Retinal pigment epithelial cell (primary cell): Measurements from ENCODE around the gene AGAP1.

ENCODE experiments used
- DNase-seq: peaks from one replicate; pipeline ENCODE4 v3.0.0-alpha.2; 2010; ENCODE audit warnings: low read depth
- H3K4me3 ChIP-seq: 2 replicates; pipeline ENCODE4 v1.5.1; 2011; ENCODE audit warnings: mild to moderate bottlenecking, low read length, control low read depth, moderate library complexity
- CTCF ChIP-seq: conservative IDR thresholded peaks from 2 replicates; pipeline ENCODE4 v1.5.1; 2011; ENCODE audit warnings: low read depth, low read length, control low read depth, inconsistent platforms

AGAP1 gene

DNA sequence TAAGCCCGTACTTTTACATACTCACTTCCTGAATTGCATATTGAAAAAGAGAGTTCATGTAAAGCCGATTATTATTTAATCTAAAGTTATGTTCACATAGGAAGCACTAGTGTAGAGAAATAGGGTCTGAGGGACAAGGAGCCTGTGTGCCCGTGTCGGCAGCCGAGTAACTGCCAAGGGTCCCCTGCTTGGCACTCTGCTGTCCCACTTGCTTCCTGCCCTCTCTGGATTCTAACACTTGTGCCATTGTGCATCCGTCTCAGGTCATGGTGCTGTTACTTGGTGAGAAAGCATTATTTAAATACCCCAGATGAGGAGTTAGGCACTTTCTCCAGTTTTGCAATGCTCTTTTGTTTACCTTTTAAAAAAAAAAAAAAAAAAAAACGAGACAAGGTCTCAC lies 236.3 kb downstream of the AGAP1 start:
- TF ChIP-seq CTCF: no peak
- DNase-seq: no peak
- H3K4me3 ChIP-seq: no peak overlapping the region

DNA sequence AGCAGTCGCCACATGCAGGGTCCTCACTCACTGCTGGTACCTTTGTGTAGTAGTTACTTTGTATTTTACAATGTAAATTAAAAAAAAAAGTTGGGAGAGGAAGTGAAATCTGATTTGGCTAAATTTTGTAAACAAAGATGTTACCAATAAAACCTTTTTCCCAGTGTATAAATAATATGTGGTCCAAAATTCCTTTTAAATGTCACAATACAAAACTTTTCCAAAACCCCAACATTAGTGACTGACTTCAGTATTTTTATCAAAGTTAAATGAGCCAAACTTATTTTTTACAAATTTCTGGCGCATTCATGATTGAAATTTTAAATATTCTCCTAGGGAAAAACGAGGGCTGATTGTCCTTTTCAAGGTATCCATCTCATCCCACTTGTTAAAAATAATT lies 239.9 kb downstream of the AGAP1 start:
- TF ChIP-seq CTCF: no peak
- no peak for DNase-seq
- H3K4me3 ChIP-seq: no peak overlapping the region

- no peak for DNase-seq
- no peak overlapping the region for H3K4me3 ChIP-seq
- TF ChIP-seq CTCF: no peak
Measured at GRCh38 chr2:235734168-235734567, 240.3 kb downstream of the AGAP1 start.

- DNase-seq: no peak
- TF ChIP-seq CTCF: no peak
- H3K4me3 ChIP-seq: no peak overlapping the region
Measured at GRCh38 chr2:235734688-235735231, 240.9 kb downstream of the AGAP1 start.

DNA sequence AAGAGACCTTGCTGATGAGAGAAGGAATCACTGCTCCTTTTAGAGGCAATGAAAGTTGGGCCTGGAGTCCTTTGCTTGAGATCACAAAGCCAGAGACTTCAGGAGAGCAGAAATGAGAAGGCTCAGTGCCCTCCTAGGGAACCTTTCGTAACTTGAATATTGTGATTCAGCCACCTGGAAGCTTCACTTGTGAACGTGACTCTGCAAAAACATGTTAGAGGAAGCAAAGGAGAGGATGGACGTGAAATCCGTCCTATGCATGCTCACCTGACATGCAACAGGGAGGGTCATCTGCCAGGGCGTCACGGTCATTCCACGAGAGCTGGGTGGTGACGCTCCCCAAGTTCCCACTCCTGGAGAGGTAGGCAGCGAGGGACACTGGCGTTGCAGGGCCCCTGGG lies 243.6 kb downstream of the AGAP1 start:
- no peak overlapping the region for H3K4me3 ChIP-seq
- no peak for TF ChIP-seq CTCF
- no peak for DNase-seq

- TF ChIP-seq CTCF: no peak
- DNase-seq: no peak
- no peak overlapping the region for H3K4me3 ChIP-seq
Measured at GRCh38 chr2:235737840-235738239, 244.0 kb downstream of the AGAP1 start.

- TF ChIP-seq CTCF: no peak
- H3K4me3 ChIP-seq: no peak overlapping the region
- no peak for DNase-seq
Measured at GRCh38 chr2:235739704-235740415, 246.0 kb downstream of the AGAP1 start.
